Measurements from ENCODE around the gene TCF23.

DNA sequence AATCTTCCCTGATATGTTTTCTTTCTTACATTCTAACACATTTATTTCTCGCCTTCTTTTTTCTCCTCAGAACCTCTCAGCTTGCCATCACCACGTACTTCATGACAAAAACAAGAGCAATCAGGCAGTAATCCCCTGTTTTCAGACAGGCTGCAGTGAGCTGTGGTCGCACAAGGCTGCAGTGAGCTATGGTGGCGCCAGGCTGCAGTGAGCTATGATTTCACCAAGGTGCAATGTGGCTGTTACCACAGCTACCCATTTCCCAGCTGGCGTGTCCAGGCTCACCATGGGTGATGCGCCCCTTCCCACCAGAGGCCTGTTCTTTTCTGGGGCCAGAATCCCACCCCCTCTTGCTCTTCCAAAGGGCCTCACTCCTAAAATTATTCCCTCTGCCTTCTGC, 25.8 kb downstream of the TCF23 start:
- TF ChIP-seq, protein P1, sequence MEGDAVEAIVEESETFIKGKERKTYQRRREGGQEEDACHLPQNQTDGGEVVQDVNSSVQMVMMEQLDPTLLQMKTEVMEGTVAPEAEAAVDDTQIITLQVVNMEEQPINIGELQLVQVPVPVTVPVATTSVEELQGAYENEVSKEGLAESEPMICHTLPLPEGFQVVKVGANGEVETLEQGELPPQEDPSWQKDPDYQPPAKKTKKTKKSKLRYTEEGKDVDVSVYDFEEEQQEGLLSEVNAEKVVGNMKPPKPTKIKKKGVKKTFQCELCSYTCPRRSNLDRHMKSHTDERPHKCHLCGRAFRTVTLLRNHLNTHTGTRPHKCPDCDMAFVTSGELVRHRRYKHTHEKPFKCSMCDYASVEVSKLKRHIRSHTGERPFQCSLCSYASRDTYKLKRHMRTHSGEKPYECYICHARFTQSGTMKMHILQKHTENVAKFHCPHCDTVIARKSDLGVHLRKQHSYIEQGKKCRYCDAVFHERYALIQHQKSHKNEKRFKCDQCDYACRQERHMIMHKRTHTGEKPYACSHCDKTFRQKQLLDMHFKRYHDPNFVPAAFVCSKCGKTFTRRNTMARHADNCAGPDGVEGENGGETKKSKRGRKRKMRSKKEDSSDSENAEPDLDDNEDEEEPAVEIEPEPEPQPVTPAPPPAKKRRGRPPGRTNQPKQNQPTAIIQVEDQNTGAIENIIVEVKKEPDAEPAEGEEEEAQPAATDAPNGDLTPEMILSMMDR (IDR thresholded peaks at IDR 0.05): no peak
- TF ChIP-seq POLR2A (IDR thresholded peaks at IDR 0.05): no peak
